H9 (cell line): ENCODE data around the gene SPDL1. TPM values are rescaled to one million over a fixed set of nuclear protein-coding genes. Genes with fewer than 3 reads are reported as not detected.

Experiments used
- DNase-seq: peaks from one replicate; pipeline ENCODE4 v3.0.0-alpha.2; 2017
- H2AFZ ChIP-seq: one replicate; pipeline ENCODE4 v1.6.1; 2013; ENCODE audit warnings: mild to moderate bottlenecking, low read length, control low read depth, moderate library complexity
- H2AK5ac ChIP-seq: 2 replicates; pipeline ENCODE4 v1.6.1; 2013; ENCODE audit warnings: low read length, control low read depth, mixed read lengths; ENCODE audit not compliant: insufficient read length
- H2BK120ac ChIP-seq: one replicate; pipeline ENCODE4 v1.6.1; 2013; ENCODE audit warnings: low read depth, mild to moderate bottlenecking, low read length, control low read depth, inconsistent platforms; ENCODE audit not compliant: poor library complexity, severe bottlenecking
- H2BK12ac ChIP-seq: 2 replicates; pipeline ENCODE4 v1.6.1; 2013; ENCODE audit warnings: low read length, control low read depth, mixed read lengths, low read depth; ENCODE audit not compliant: insufficient read length
- H2BK15ac ChIP-seq: 2 replicates; pipeline ENCODE4 v1.6.1; 2013; ENCODE audit warnings: low read depth, low read length, control low read depth
- H2BK20ac ChIP-seq: one replicate; pipeline ENCODE4 v1.6.1; 2013; ENCODE audit warnings: low read depth, mild to moderate bottlenecking, low read length, control low read depth, inconsistent platforms; ENCODE audit not compliant: poor library complexity, severe bottlenecking
- H2BK5ac ChIP-seq: 2 replicates; pipeline ENCODE4 v1.6.1; 2013; ENCODE audit warnings: low read length, control low read depth, mixed read lengths; ENCODE audit not compliant: insufficient read length
- H3K14ac ChIP-seq: 2 replicates; pipeline ENCODE4 v1.6.1; 2013; ENCODE audit warnings: low read length, control low read depth; ENCODE audit not compliant: insufficient read depth
- H3K18ac ChIP-seq: 2 replicates; pipeline ENCODE4 v1.6.1; 2013; ENCODE audit warnings: low read depth, mild to moderate bottlenecking, mixed read lengths, low read length, control low read depth; ENCODE audit not compliant: insufficient read length
- H3K23ac ChIP-seq: 2 replicates; pipeline ENCODE4 v1.6.1; 2013; ENCODE audit warnings: low read length, control low read depth, mixed read lengths, low read depth; ENCODE audit not compliant: insufficient read length
- H3K23me2 ChIP-seq: 2 replicates; pipeline ENCODE4 v1.6.1; 2013; ENCODE audit warnings: low read depth, mild to moderate bottlenecking, mixed read lengths, low read length, control low read depth; ENCODE audit not compliant: insufficient read length, poor library complexity, severe bottlenecking
- H3K27ac ChIP-seq: 2 replicates; pipeline ENCODE4 v1.5.1; 2013; ENCODE audit warnings: low read length, control low read depth, mixed read lengths, low read depth; ENCODE audit not compliant: insufficient read length
- H3K27me3 ChIP-seq: 2 replicates; pipeline ENCODE4 v1.6.1; 2013; ENCODE audit warnings: low read length, control low read depth, inconsistent platforms; ENCODE audit not compliant: insufficient read depth
- H3K4ac ChIP-seq: 2 replicates; pipeline ENCODE4 v1.6.1; 2013; ENCODE audit warnings: low read depth, mild to moderate bottlenecking, control low read depth, inconsistent platforms, low read length, moderate library complexity
- H3K4me1 ChIP-seq: 2 replicates; pipeline ENCODE4 v1.6.1; 2013; ENCODE audit warnings: low read length, control low read depth, inconsistent platforms; ENCODE audit not compliant: insufficient read depth
- H3K4me2 ChIP-seq: 2 replicates; pipeline ENCODE4 v1.6.1; 2013; ENCODE audit warnings: low read length, control low read depth, mixed read lengths; ENCODE audit not compliant: insufficient read length, insufficient read depth
- H3K56ac ChIP-seq: 2 replicates; pipeline ENCODE4 v1.6.1; 2013; ENCODE audit warnings: low read depth, mild to moderate bottlenecking, mixed read lengths, low read length, control low read depth; ENCODE audit not compliant: insufficient read length
- H3K79me1 ChIP-seq: 2 replicates; pipeline ENCODE4 v1.6.1; 2013; ENCODE audit warnings: low read depth, mild to moderate bottlenecking, moderate library complexity, low read length, control low read depth, inconsistent platforms; ENCODE audit not compliant: insufficient read depth, poor library complexity, severe bottlenecking
- H3K79me2 ChIP-seq: 2 replicates; pipeline ENCODE4 v1.6.1; 2013; ENCODE audit warnings: low read length, control low read depth, inconsistent platforms; ENCODE audit not compliant: insufficient read depth
- H3K9ac ChIP-seq: 2 replicates; pipeline ENCODE4 v1.6.1; 2013; ENCODE audit warnings: low read length, control low read depth, mixed read lengths; ENCODE audit not compliant: insufficient read length; ENCODE audit errors: extremely low read depth
- H3K9me3 ChIP-seq: one replicate; pipeline ENCODE4 v1.6.1; 2013; ENCODE audit warnings: low read depth, low read length, inconsistent platforms; ENCODE audit not compliant: control insufficient read depth
- H3T11ph ChIP-seq: one replicate; pipeline ENCODE4 v1.6.1; 2013; ENCODE audit warnings: mild to moderate bottlenecking, low read length, control low read depth, inconsistent platforms
- H4K20me1 ChIP-seq: one replicate; pipeline ENCODE4 v1.6.1; 2013; ENCODE audit not compliant: control insufficient read depth, insufficient read length, insufficient read depth
- H4K5ac ChIP-seq: 2 replicates; pipeline ENCODE4 v1.6.1; 2013; ENCODE audit warnings: low read depth, mild to moderate bottlenecking, mixed read lengths, low read length, control low read depth; ENCODE audit not compliant: insufficient read length
- H4K8ac ChIP-seq: replicated peaks from 2 replicates; pipeline ENCODE4 v1.6.1; 2013; ENCODE audit warnings: low read length, control low read depth, mixed read lengths, low read depth; ENCODE audit not compliant: insufficient read length
- H4K91ac ChIP-seq: 2 replicates; pipeline ENCODE4 v1.6.1; 2013; ENCODE audit warnings: low read depth, mild to moderate bottlenecking, moderate library complexity, mixed read lengths, low read length, control low read depth; ENCODE audit not compliant: insufficient read length
- H3K27ac Mint-ChIP-seq, 3 experiments: 2 replicates in 2 of 3; 3 replicates in 1 of 3; pipeline ENCODE4 v1.8.0; 2020 to 2021; ENCODE audit warnings: mixed read lengths in 3 of 3, mild to moderate bottlenecking in 1 of 3, moderate library complexity in 1 of 3
- H3K27me3 Mint-ChIP-seq: 2 replicates; pipeline ENCODE4 v1.8.0; 2021; ENCODE audit warnings: low read depth, mild to moderate bottlenecking, moderate library complexity, mixed read lengths
- H3K36me3 Mint-ChIP-seq, 3 experiments: 2 replicates in 2 of 3; 3 replicates in 1 of 3; pipeline ENCODE4 v1.8.0; 2020 to 2021; ENCODE audit warnings: low read depth in 3 of 3, mixed read lengths in 3 of 3; ENCODE audit not compliant: insufficient read depth in 1 of 3
- H3K4me1 Mint-ChIP-seq, 2 experiments: 2 replicates each; pipeline ENCODE4 v1.8.0; 2020; ENCODE audit warnings: mixed read lengths in 2 of 2
- H3K4me3 Mint-ChIP-seq, 2 experiments: 2 replicates in 1 of 2; 3 replicates in 1 of 2; pipeline ENCODE4 v1.8.0; 2020 to 2021; ENCODE audit warnings: mild to moderate bottlenecking in 2 of 2, mixed read lengths in 2 of 2, moderate library complexity in 1 of 2
- H3K9me3 Mint-ChIP-seq, 2 experiments: 2 replicates in 1 of 2; 3 replicates in 1 of 2; pipeline ENCODE4 v1.8.0; 2020; ENCODE audit warnings: mild to moderate bottlenecking in 2 of 2, mixed read lengths in 2 of 2, moderate library complexity in 1 of 2
- WGBS: extraction: QIAGEN DNeasy Blood & Tissue Kit; methylation state at CpG from one replicate; pipeline ENCODE4 v1.1.7; 2013; ENCODE audit warnings: missing lambda C conversion rate, low lambda C conversion rate, mixed read lengths; ENCODE audit not compliant: insufficient read length; ENCODE audit errors: extremely low coverage; 5-methylcytosine and 5-hydroxymethylcytosine counted together
- total RNA-seq: library from RNA; stranded (reverse); gene quantifications from 2 replicates; pipeline ENCODE4 v1.2.1, GENCODE V29; 2021
- TF ChIP-seq, protein P1 (sequence below): fragments of 200-600 bp; sonication (generic); conservative IDR thresholded peaks from 3 replicates; pipeline ENCODE4 v1.8.0; 2021; ENCODE audit warnings: antibody characterized with exemption, mild to moderate bottlenecking

The SPDL1 gene
- total RNA-seq, 1 experiment from 2014 or later: 49.4 TPM

DNA sequence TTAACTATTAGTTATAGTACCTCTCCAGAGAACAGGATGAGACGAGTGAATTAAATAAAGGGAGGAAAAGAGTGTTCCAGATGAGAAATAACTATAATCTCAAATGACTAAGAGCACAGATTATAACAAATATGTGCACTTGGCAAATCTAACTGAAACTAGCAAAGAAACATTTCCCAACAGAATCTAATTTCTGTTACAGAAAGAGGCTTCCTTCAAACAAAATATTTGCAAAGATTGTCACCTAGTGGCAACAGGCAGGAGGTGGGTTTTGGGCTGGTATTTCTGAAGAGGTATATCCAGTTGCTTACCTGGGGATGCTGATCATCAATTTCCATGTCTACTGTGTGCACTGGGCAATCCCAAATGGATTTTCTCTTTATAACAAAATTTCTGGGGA is 5.6 kb upstream of the SPDL1 start:
- H3K4me2 ChIP-seq: no peak overlapping the region
- no peak overlapping the region for H2AFZ ChIP-seq
- no peak overlapping the region for H3K56ac ChIP-seq
- H3K14ac ChIP-seq: no peak overlapping the region
- H2AK5ac ChIP-seq: no peak overlapping the region
- no peak for DNase-seq
- no peak overlapping the region for H4K91ac ChIP-seq
- no peak overlapping the region for H2BK120ac ChIP-seq
- no peak overlapping the region for H3K4ac ChIP-seq
- no peaks in the 10 kb centered on the region for H3K23me2 ChIP-seq
- no peaks in the 10 kb centered on the region for H3K9me3 ChIP-seq
- Mint-ChIP-seq H3K4me1 (peaks cover 2 to 3% of the 10 kb centered on the region in 2 experiments; a peak in 3 of 4 replicates), H3K27ac (no peak overlapping the region), H3K4me3 (no peak overlapping the region), H3K9me3 (no peaks in the 10 kb centered on the region), H3K27me3 (peaks cover 26% of the 10 kb centered on the region), H3K36me3 (no peaks in the 10 kb centered on the region)
- H3K18ac ChIP-seq: no peak overlapping the region
- no peak overlapping the region for H4K8ac ChIP-seq
- no peak overlapping the region for H2BK12ac ChIP-seq
- no peaks in the 10 kb centered on the region for H3K4me1 ChIP-seq
- H4K5ac ChIP-seq: no peak overlapping the region
- H3K27me3 ChIP-seq: no peaks in the 10 kb centered on the region
- no CpG with 5 or more reads among the region's 1 CpG for WGBS
- H4K20me1 ChIP-seq: no peaks in the 10 kb centered on the region
- no peak overlapping the region for H2BK15ac ChIP-seq
- H2BK5ac ChIP-seq: no peak overlapping the region
- H3K9ac ChIP-seq: no peak overlapping the region
- H3K79me2 ChIP-seq: no peaks in the 10 kb centered on the region
- H3K79me1 ChIP-seq: no peaks in the 10 kb centered on the region
- no peak overlapping the region for H3K27ac ChIP-seq
- TF ChIP-seq, protein P1, sequence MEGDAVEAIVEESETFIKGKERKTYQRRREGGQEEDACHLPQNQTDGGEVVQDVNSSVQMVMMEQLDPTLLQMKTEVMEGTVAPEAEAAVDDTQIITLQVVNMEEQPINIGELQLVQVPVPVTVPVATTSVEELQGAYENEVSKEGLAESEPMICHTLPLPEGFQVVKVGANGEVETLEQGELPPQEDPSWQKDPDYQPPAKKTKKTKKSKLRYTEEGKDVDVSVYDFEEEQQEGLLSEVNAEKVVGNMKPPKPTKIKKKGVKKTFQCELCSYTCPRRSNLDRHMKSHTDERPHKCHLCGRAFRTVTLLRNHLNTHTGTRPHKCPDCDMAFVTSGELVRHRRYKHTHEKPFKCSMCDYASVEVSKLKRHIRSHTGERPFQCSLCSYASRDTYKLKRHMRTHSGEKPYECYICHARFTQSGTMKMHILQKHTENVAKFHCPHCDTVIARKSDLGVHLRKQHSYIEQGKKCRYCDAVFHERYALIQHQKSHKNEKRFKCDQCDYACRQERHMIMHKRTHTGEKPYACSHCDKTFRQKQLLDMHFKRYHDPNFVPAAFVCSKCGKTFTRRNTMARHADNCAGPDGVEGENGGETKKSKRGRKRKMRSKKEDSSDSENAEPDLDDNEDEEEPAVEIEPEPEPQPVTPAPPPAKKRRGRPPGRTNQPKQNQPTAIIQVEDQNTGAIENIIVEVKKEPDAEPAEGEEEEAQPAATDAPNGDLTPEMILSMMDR: peak; percentile 66
- H2BK20ac ChIP-seq: no peak overlapping the region
- H3T11ph ChIP-seq: no peak overlapping the region
- no peak overlapping the region for H3K23ac ChIP-seq
